ENCODE measurements around the gene PCDHGB5. TPM values are rescaled to one million over a fixed set of nuclear protein-coding genes. Genes with fewer than 3 reads are reported as not detected.
"Not testable (repeated sequence)": the region's sequence is repeated elsewhere in the genome, so short reads cannot be mapped to it uniquely, and the experiment has no call there.

PCDHGB5 gene
- total RNA-seq, 2 experiments from 2014 or later, result not detected

GRCh38 chr5:141387557-141388311, 10.0 kb upstream of the PCDHGB5 start, which contains the start of gene PCDHGB4:
PCDHGB4 (plus strand) TSS chr5:141387698; CDS start chr5:141387885, 187 bp downstream.
- ChIA-PET CTCF (interaction anchor here (0.7 kb wide), 1 partner anchor 20 kb away, joined by 3 read pairs; the partner anchor contains the start of gene PCDHGB6), POLR2A (interaction anchor here (1.0 kb wide), 1 partner anchor 67 kb away, joined by 3 read pairs; the partner anchor contains the start of gene TAF7)
- Mint-ChIP-seq H3K4me3 (peak within 1 kb of the TSS; percentile 7), H3K27me3 (peaks cover 32% of the 10 kb centered on the region), H3K9me3 (peaks cover 22% of the 10 kb centered on the region)
- not testable (repeated sequence) for H3K4me1 Mint-ChIP-seq; H3K36me3 Mint-ChIP-seq (ENCODE audit: low read depth); H3K27ac Mint-ChIP-seq; DNase-seq

DNA sequence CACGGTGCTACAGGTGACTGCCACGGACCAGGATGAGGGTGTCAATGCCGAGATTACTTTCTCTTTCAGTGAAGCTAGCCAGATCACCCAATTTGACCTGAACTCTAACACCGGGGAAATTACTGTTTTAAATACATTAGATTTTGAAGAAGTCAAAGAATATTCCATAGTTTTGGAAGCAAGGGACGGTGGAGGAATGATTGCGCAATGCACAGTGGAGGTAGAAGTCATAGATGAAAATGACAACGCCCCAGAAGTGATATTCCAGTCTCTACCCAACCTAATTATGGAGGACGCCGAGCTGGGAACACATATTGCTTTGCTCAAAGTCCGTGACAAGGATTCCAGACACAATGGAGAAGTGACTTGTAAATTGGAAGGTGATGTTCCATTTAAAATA, 9.1 kb upstream of the PCDHGB5 start:
- Mint-ChIP-seq H3K4me1 (no peaks in the 10 kb centered on the region), H3K36me3 (ENCODE audit: low read depth) (peaks cover 6% of the 10 kb centered on the region), H3K4me3 (no peak overlapping the region), H3K27me3 (peaks cover 27% of the 10 kb centered on the region), H3K27ac (no peak overlapping the region), H3K9me3 (peaks cover 17% of the 10 kb centered on the region)
- no peak for DNase-seq
- POLR2A ChIA-PET, result no interaction called here
- CTCF ChIA-PET, result no interaction called here

- CTCF ChIA-PET, result interaction anchor here (1.6 to 1.7 kb wide), 2 partner anchors 16 to 135 kb away, joined by 4 to 5 read pairs; no protein-coding TSS in a partner anchor
Observed at GRCh38 chr5:141389153-141390042, 8.3 kb upstream of the PCDHGB5 start.

GRCh38 chr5:141392429-141393198, 5.1 kb upstream of the PCDHGB5 start, which contains the start of gene PCDHGA8:
PCDHGA8 (plus strand) TSS chr5:141392633; CDS start chr5:141392814, 181 bp downstream.
- Mint-ChIP-seq H3K4me1 (no peaks in the 10 kb centered on the region), H3K4me3 (no peak within 1 kb of the TSS), H3K27me3 (peaks cover 36% of the 10 kb centered on the region), H3K36me3 (ENCODE audit: low read depth) (peaks cover 6% of the 10 kb centered on the region), H3K9me3 (peaks cover 18% of the 10 kb centered on the region), H3K27ac (no peak within 1 kb of the TSS)
- DNase-seq, result no peak
- CTCF ChIA-PET, result interaction anchor here (1.4 kb wide), 1 partner anchor 20 kb away, joined by 5 read pairs; the partner anchor contains the start of gene PCDHGA10
- POLR2A ChIA-PET, result no interaction called here

More at GRCh38 chr5:141389153-141390042, 8.3 kb upstream of the PCDHGB5 start:
- Mint-ChIP-seq H3K4me1 (no peaks in the 10 kb centered on the region), H3K27ac (no peak overlapping the region), H3K4me3 (no peak overlapping the region), H3K36me3 (ENCODE audit: low read depth) (peaks cover 6% of the 10 kb centered on the region), H3K9me3 (peaks cover 21% of the 10 kb centered on the region), H3K27me3 (peaks cover 29% of the 10 kb centered on the region)
- POLR2A ChIA-PET, result no interaction called here
- no peak for DNase-seq

- POLR2A ChIA-PET, result no interaction called here
- no peak for DNase-seq
- Mint-ChIP-seq H3K4me3 (no peak overlapping the region), H3K4me1 (no peaks in the 10 kb centered on the region), H3K36me3 (ENCODE audit: low read depth) (peaks cover 6% of the 10 kb centered on the region), H3K27me3 (peaks cover 36% of the 10 kb centered on the region), H3K27ac (no peak overlapping the region), H3K9me3 (peaks cover 18% of the 10 kb centered on the region)
- CTCF ChIA-PET, result interaction anchor here (1.4 kb wide), 1 partner anchor 19 kb away, joined by 5 read pairs; the partner anchor contains the start of gene PCDHGA10
Observed at GRCh38 chr5:141393267-141393666, 4.5 kb upstream of the PCDHGB5 start.

- H3K4me3 Mint-ChIP-seq, POLR2A ChIA-PET, H3K4me1 Mint-ChIP-seq, H3K27ac Mint-ChIP-seq, DNase-seq: not testable (repeated sequence)
- CTCF ChIA-PET, result interaction anchor here (0.7 to 1.1 kb wide), 3 partner anchors 18 to 525 kb away, joined by 3 to 4 read pairs (median 3); partner anchors contain the start of gene PCDHGA10
- Mint-ChIP-seq H3K9me3 (peaks cover 14% of the 10 kb centered on the region), H3K36me3 (ENCODE audit: low read depth) (peaks cover 10% of the 10 kb centered on the region), H3K27me3 (peaks cover 39% of the 10 kb centered on the region)
Observed at GRCh38 chr5:141394401-141395187, 3.2 kb upstream of the PCDHGB5 start.

DNA sequence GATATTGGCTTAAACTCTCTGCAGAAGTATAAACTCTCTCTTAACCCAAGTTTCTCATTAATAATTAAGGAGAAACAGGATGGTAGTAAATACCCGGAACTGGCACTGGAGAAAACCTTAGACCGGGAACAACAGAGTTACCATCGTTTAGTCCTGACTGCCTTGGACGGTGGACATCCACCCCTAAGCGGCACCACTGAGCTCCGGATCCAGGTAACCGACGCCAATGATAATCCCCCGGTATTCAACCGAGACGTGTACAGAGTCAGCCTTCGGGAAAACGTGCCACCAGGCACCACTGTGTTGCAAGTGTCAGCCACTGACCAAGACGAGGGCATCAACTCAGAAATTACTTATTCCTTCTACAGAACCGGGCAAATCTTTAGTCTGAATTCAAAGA, 861 bp downstream of the PCDHGB5 start:
- peaks cover 11% of the 10 kb centered on the region for H3K9me3 Mint-ChIP-seq
- no peak overlapping the region for H3K4me3 Mint-ChIP-seq
- H3K27me3 Mint-ChIP-seq, result peaks cover 46% of the 10 kb centered on the region
- H3K36me3 Mint-ChIP-seq (ENCODE audit: low read depth), result peaks cover 13% of the 10 kb centered on the region
- ChIA-PET CTCF (interaction anchor here (1.1 to 2.3 kb wide), 3 partner anchors 22 to 114 kb away, joined by 3 to 10 read pairs (median 6); partner anchors contain the start of genes PCDHGA11 and PCDHGB3), POLR2A (no interaction called here)
- no peak overlapping the region for H3K27ac Mint-ChIP-seq
- DNase-seq, result no peak
- no peaks in the 10 kb centered on the region for H3K4me1 Mint-ChIP-seq

GRCh38 chr5:141399555-141400258, 2.0 kb downstream of the PCDHGB5 start:
- H3K27me3 Mint-ChIP-seq, result peaks cover 46% of the 10 kb centered on the region
- CTCF ChIA-PET, result no interaction called here

DNA sequence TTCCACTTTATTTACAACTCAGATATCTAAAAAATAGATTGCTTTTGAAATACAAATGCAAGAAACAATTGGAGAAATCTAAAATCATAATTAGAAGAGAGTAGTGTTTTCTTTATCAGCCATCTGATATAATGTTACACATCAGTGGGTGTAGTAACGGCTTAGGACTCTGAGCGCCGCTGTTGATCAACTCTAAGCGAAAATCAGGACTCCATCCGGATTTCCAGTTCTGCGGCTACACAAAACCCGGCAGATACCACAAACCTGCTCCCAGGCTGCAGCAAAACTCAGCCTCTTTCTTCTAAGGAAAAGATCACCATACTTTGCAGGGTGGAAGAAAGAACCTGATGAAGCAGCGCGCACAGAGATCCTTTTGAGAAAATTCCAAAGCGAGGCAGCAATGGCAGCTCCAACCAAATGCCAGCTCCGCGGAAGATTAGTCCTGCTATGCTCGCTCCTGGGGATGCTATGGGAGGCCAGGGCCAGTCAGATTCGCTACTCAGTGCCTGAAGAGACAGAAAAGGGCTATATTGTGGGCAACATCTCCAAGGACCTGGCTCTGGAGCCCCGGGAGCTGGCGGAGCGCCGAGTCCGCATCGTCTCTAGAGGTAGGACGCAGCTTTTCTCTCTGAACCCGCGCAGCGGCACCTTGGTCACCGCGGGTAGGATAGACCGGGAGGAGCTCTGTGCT, 5.0 kb downstream of the PCDHGB5 start, which contains the start of gene PCDHGA9:
Gene PCDHGA9, plus strand, starts transcription at position 226 of the 691 bp plus-strand sequence. Its CDS starts 175 bp downstream, at position 401.
- peaks cover 13% of the 10 kb centered on the region for H3K36me3 Mint-ChIP-seq (ENCODE audit: low read depth)
- no peak within 1 kb of the TSS for H3K4me3 Mint-ChIP-seq
- H3K27ac Mint-ChIP-seq, result no peak within 1 kb of the TSS
- POLR2A ChIA-PET, result no interaction called here
- no peak for DNase-seq
- CTCF ChIA-PET, result interaction anchor here (0.8 to 1.6 kb wide), 4 partner anchors 11 to 119 kb away, joined by 3 to 6 read pairs (median 4); partner anchors contain the start of gene PCDHGA10
- peaks cover 8% of the 10 kb centered on the region for H3K9me3 Mint-ChIP-seq
- peaks cover 45% of the 10 kb centered on the region for H3K27me3 Mint-ChIP-seq
- no peaks in the 10 kb centered on the region for H3K4me1 Mint-ChIP-seq

More at GRCh38 chr5:141399555-141400258, 2.0 kb downstream of the PCDHGB5 start:
- H3K27ac Mint-ChIP-seq, result no peak overlapping the region
- H3K9me3 Mint-ChIP-seq, result peaks cover 8% of the 10 kb centered on the region
- POLR2A ChIA-PET, result no interaction called here
- no peak for DNase-seq
- H3K36me3 Mint-ChIP-seq (ENCODE audit: low read depth), result peaks cover 13% of the 10 kb centered on the region
- H3K4me1 Mint-ChIP-seq, result no peaks in the 10 kb centered on the region
- no peak overlapping the region for H3K4me3 Mint-ChIP-seq

- no peak for DNase-seq
- no peaks in the 10 kb centered on the region for H3K4me1 Mint-ChIP-seq
- H3K27ac Mint-ChIP-seq, result no peak overlapping the region
- CTCF ChIA-PET, result interaction anchor here (0.8 to 1.6 kb wide), 4 partner anchors 10 to 118 kb away, joined by 3 to 6 read pairs (median 4); partner anchors contain the start of gene PCDHGA10
- peaks cover 50% of the 10 kb centered on the region for H3K27me3 Mint-ChIP-seq
- peaks cover 13% of the 10 kb centered on the region for H3K36me3 Mint-ChIP-seq (ENCODE audit: low read depth)
- H3K9me3 Mint-ChIP-seq, result peaks cover 9% of the 10 kb centered on the region
- POLR2A ChIA-PET, result interaction anchor here (0.7 kb wide), 1 partner anchor 18 kb away, joined by 3 read pairs; the partner anchor contains the start of gene PCDHGA11
- H3K4me3 Mint-ChIP-seq, result no peak overlapping the region
Observed at GRCh38 chr5:141403387-141403786, 5.6 kb downstream of the PCDHGB5 start.

Measured in activated CD4-positive, alpha-beta memory T cell treated with anti-CD3 and anti-CD28 coated beads, Interleukin-2, amount 10 ng/mL, durations not matched to agents 7 days and 5 days (primary cell).